C4-2B (cell line): ENCODE results near the gene PRR16.

ENCODE experiments used
- CTCF ChIP-seq: fragments of 450-650 bp; conservative IDR thresholded peaks from 2 replicates; pipeline ENCODE4 v1.5.1; 2017; ENCODE audit warnings: mild to moderate bottlenecking
- ZFX ChIP-seq: fragments of 450-650 bp; IDR thresholded peaks from 2 replicates; pipeline ENCODE4 v1.6.1; 2017

GRCh38 chr5:120473332-120473731, 9.2 kb downstream of the PRR16 start:
- TF ChIP-seq CTCF (0 out of 2 replicates have a peak, but pooled peaks have one; percentile 6), ZFX (no peak)
